CD14-positive monocyte (primary cell): ENCODE results near the gene MON1A. TPM values are rescaled to one million over a fixed set of nuclear protein-coding genes. Genes with fewer than 3 reads are reported as not detected.

Experiments
- DNase-seq, 3 donors: peaks; one replicate each; pipeline ENCODE4 v3.0.0-alpha.2; 2011 to 2022
- H2AFZ ChIP-seq: 2 replicates; pipeline ENCODE4 v1.6.0; 2012; ENCODE audit warnings: mild to moderate bottlenecking, low read depth, low read length, inconsistent platforms; ENCODE audit not compliant: insufficient read depth, poor library complexity, severe bottlenecking
- H3K27ac ChIP-seq, 2 donors: 1 replicate in 1 of 2; 2 replicates in 1 of 2; pipeline ENCODE4 v1.5.1; 2012 to 2013; ENCODE audit warnings: low read length in 2 of 2, control low read depth in 1 of 2, inconsistent platforms in 1 of 2, low read depth in 1 of 2, mild to moderate bottlenecking in 1 of 2
- H3K27me3 ChIP-seq, 2 donors: one replicate each; pipeline versions ENCODE4 v1.6.0 to v1.6.1; 2011 to 2013; ENCODE audit warnings: low read length in 2 of 2; ENCODE audit not compliant: control insufficient read depth in 2 of 2, insufficient read depth in 2 of 2
- H3K36me3 ChIP-seq, 2 donors: replicated peaks in 1 of 2; 1 replicate in 1 of 2; 2 replicates in 1 of 2; pipeline versions ENCODE4 v1.5.1 to v1.6.1; 2012 to 2013; ENCODE audit warnings: low read length in 2 of 2, control low read depth in 1 of 2, inconsistent platforms in 1 of 2, mild to moderate bottlenecking in 1 of 2; ENCODE audit not compliant: insufficient read depth in 2 of 2, control insufficient read depth in 1 of 2
- H3K4me1 ChIP-seq, 2 donors: 1 replicate in 1 of 2; 2 replicates in 1 of 2; pipeline versions ENCODE4 v1.5.1 to v1.6.1; 2012 to 2013; ENCODE audit warnings: low read length in 2 of 2, control low read depth in 1 of 2, inconsistent platforms in 1 of 2, mild to moderate bottlenecking in 1 of 2, moderate library complexity in 1 of 2; ENCODE audit not compliant: insufficient read depth in 2 of 2, control insufficient read depth in 1 of 2
- H3K4me2 ChIP-seq: replicated peaks from 2 replicates; pipeline ENCODE3; 2012; ENCODE audit warnings: low read length, moderate library complexity, mild to moderate bottlenecking; ENCODE audit not compliant: poor library complexity, severe bottlenecking; ENCODE audit errors: extremely low read depth
- H3K4me3 ChIP-seq, 3 experiments: fragments of 200-600 bp in 1 of 3; sonication (generic) in 1 of 3; replicated peaks in 1 of 3; 1 replicate in 2 of 3; 2 replicates in 1 of 3; pipeline ENCODE4 v1.5.1; 2011 to 2013; ENCODE audit warnings: low read length in 3 of 3, mild to moderate bottlenecking in 3 of 3, control low read depth in 2 of 3, low read depth in 2 of 3, inconsistent platforms in 1 of 3, moderate library complexity in 1 of 3
- H3K79me2 ChIP-seq: 2 replicates; pipeline ENCODE4 v1.6.0; 2012; ENCODE audit warnings: mild to moderate bottlenecking, control low read depth, inconsistent platforms, low read length, moderate library complexity; ENCODE audit not compliant: insufficient read depth
- H3K9ac ChIP-seq: 2 replicates; pipeline ENCODE4 v1.6.0; 2017; ENCODE audit warnings: low read length, mild to moderate bottlenecking; ENCODE audit not compliant: insufficient read depth, poor library complexity, severe bottlenecking
- H3K9me3 ChIP-seq, 2 donors: replicated peaks in 1 of 2; 1 replicate in 1 of 2; 2 replicates in 1 of 2; pipeline versions ENCODE4 v1.5.1 to v1.6.1; 2012 to 2013; ENCODE audit warnings: low read length in 2 of 2, control low read depth in 1 of 2; ENCODE audit not compliant: control insufficient read depth in 1 of 2, insufficient read depth in 1 of 2
- H4K20me1 ChIP-seq: 2 replicates; pipeline ENCODE4 v1.6.0; 2012; ENCODE audit warnings: mild to moderate bottlenecking, low read length, control low read depth, moderate library complexity; ENCODE audit not compliant: insufficient read depth
- H3K27ac Mint-ChIP-seq, 7 donors: one replicate each; pipeline ENCODE4 v1.8.0; 2020; ENCODE audit warnings: mild to moderate bottlenecking in 7 of 7, mixed read lengths in 7 of 7, moderate library complexity in 6 of 7, inconsistent platforms in 2 of 7
- H3K27me3 Mint-ChIP-seq, 3 donors: one replicate each; pipeline ENCODE4 v1.8.0; 2021 to 2022; ENCODE audit warnings: low read depth in 3 of 3, mild to moderate bottlenecking in 3 of 3, mixed read lengths in 3 of 3, moderate library complexity in 3 of 3, inconsistent platforms in 1 of 3
- H3K36me3 Mint-ChIP-seq, 2 donors: one replicate each; pipeline ENCODE4 v1.8.0; 2020; ENCODE audit warnings: mixed read lengths in 2 of 2, inconsistent platforms in 1 of 2, mild to moderate bottlenecking in 1 of 2
- H3K4me1 Mint-ChIP-seq: one replicate; pipeline ENCODE4 v1.8.0; 2020; ENCODE audit warnings: mild to moderate bottlenecking, mixed read lengths
- H3K4me3 Mint-ChIP-seq, 2 donors: one replicate each; pipeline ENCODE4 v1.8.0; 2020; ENCODE audit warnings: mild to moderate bottlenecking in 2 of 2, mixed read lengths in 2 of 2, moderate library complexity in 1 of 2
- H3K9me3 Mint-ChIP-seq, 7 donors: one replicate each; pipeline ENCODE4 v1.8.0; 2020 to 2022; ENCODE audit warnings: mixed read lengths in 7 of 7, mild to moderate bottlenecking in 6 of 7, moderate library complexity in 6 of 7, inconsistent platforms in 2 of 7
- WGBS: methylation state at CpG from one replicate; pipeline ENCODE4 v1.1.5; 2013; ENCODE audit warnings: missing lambda C conversion rate; ENCODE audit not compliant: insufficient coverage; 5-methylcytosine and 5-hydroxymethylcytosine counted together
- intact Hi-C, 2 donors: fragments of 100-400 bp; cut with micrococcal nuclease; formaldehyde crosslinking; loops; one replicate each; pipeline versions ENCODE4 v1.15.0 to v1.15.1; 2023
- polyA plus RNA-seq, 3 donors: library from polyadenylated mRNA; depleted of rRNA in 1 of 3; unstranded in 2 of 3; stranded (reverse) in 1 of 3; fragments of 300-500 nt in 2 of 3; fragments of >200 nt in 1 of 3; fragmentation: Illumina TruSeq in 2 of 3; gene quantifications; 1 replicate in 2 of 3; 2 replicates in 1 of 3; pipeline ENCODE4 v1.2.3, GENCODE V29; 2012 to 2021
- TF ChIP-seq, protein P1 (sequence below): fragments of 200-600 bp; IDR thresholded peaks from one replicate; pipeline ENCODE4 v1.8.0; 2022; ENCODE audit warnings: antibody characterized with exemption, mild to moderate bottlenecking

The MON1A gene
- polyA plus RNA-seq, 3 donors = 5.4 to 6.6 (median 6.1) TPM

DNA sequence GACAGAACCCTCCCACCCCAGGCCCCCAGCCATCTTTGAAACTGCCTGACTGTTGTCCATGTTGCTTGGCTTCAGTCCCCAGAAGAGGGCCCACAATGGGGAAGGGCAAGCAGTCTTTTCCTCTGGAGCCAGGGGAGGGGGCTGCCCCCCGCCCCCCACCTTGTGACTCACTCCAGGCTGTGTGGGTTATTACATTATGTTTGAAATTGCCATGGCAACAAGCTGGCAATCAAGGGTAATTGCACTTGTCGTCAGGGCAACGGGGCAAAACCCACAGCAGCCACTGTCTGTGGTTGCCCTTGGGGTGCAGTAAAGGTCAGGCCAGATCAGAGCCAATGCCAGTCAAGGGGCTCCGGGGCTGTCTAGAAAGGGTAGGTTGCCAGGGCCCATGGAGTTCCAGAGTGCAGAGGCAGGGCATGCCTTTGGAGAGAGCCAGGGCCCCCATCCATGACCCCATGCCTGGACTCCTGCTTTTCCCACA, 56.8 kb downstream of the MON1A start:
- H3K9me3 Mint-ChIP-seq = peaks cover 0 to 7% (median 3%) of the 10 kb centered on the region in 7 donors
- H3K36me3 ChIP-seq = no peaks in the 10 kb centered on the region
- no peak overlapping the region for H2AFZ ChIP-seq
- 27% methylated on average over 3 of the region's 4 CpGs for WGBS
- H3K4me3 ChIP-seq = no peak overlapping the region
- no peaks in the 10 kb centered on the region for H4K20me1 ChIP-seq
- no peak overlapping the region for H3K9ac ChIP-seq
- no peak overlapping the region for H3K4me3 Mint-ChIP-seq
- H3K4me1 ChIP-seq = peaks cover 9 to 16% of the 10 kb centered on the region in 2 donors
- H3K9me3 ChIP-seq = no peaks in the 10 kb centered on the region
- intact Hi-C loops = no loop called here
- peaks cover 22 to 36% (median 31%) of the 10 kb centered on the region in 3 donors for H3K27me3 Mint-ChIP-seq
- no peak overlapping the region for H3K4me2 ChIP-seq
- no peaks in the 10 kb centered on the region for H3K79me2 ChIP-seq
- peak in 2 of 3 donors; percentile 14 to 48 for DNase-seq
- H3K27me3 ChIP-seq = peaks cover 14 to 34% of the 10 kb centered on the region in 2 donors
- peak overlapping the region in 1 of 7 donors; percentile 68 for H3K27ac Mint-ChIP-seq
- H3K4me1 Mint-ChIP-seq = peaks cover 19% of the 10 kb centered on the region
- no peak overlapping the region for H3K27ac ChIP-seq
- no peaks in the 10 kb centered on the region for H3K36me3 Mint-ChIP-seq
- TF ChIP-seq, protein P1, sequence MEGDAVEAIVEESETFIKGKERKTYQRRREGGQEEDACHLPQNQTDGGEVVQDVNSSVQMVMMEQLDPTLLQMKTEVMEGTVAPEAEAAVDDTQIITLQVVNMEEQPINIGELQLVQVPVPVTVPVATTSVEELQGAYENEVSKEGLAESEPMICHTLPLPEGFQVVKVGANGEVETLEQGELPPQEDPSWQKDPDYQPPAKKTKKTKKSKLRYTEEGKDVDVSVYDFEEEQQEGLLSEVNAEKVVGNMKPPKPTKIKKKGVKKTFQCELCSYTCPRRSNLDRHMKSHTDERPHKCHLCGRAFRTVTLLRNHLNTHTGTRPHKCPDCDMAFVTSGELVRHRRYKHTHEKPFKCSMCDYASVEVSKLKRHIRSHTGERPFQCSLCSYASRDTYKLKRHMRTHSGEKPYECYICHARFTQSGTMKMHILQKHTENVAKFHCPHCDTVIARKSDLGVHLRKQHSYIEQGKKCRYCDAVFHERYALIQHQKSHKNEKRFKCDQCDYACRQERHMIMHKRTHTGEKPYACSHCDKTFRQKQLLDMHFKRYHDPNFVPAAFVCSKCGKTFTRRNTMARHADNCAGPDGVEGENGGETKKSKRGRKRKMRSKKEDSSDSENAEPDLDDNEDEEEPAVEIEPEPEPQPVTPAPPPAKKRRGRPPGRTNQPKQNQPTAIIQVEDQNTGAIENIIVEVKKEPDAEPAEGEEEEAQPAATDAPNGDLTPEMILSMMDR = no peak

DNA sequence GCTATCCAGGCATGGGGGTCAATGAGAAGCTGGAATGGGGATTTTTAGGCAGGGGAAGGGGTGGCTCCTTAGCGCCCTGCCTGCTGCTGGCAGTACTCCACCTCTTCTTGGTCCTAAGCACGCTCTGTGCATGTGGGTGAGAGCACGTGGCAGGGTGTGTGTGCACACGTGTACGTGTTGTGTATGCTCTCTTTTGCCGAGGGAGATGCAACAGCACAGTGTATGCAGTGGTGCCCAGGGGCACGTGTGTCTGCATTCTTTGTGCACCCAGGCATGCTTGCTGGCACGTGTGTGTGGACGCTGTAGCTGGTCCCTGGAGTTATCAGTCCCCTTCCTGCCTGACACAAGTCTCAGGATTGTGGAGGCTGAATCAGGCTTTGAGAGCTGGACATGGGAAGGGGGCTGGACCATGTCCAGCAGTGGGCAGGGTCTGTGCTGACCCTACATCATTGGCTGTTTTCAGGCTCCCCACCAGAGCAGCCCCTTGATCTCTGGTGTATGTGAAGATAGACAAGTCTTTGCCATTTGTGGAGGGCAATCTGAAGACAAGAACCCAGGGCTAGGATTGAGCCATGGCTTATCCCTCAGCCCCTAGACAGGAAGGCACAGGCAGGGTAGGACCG, 58.0 kb downstream of the MON1A start:
- H3K27me3 ChIP-seq = peaks cover 14 to 45% of the 10 kb centered on the region in 2 donors

More for the DNA sequence above, 58.0 kb downstream of the MON1A start:
- no peak overlapping the region for H3K4me2 ChIP-seq
- H3K9ac ChIP-seq = no peak overlapping the region
- Mint-ChIP-seq H3K4me1 (peaks cover 19% of the 10 kb centered on the region), H3K36me3 (no peaks in the 10 kb centered on the region), H3K27me3 (peaks cover 26 to 48% (median 38%) of the 10 kb centered on the region in 3 donors), H3K27ac (no peak overlapping the region), H3K4me3 (no peak overlapping the region), H3K9me3 (peaks cover 0 to 7% (median 3%) of the 10 kb centered on the region in 7 donors)
- H3K9me3 ChIP-seq = no peaks in the 10 kb centered on the region
- peaks cover 9 to 16% of the 10 kb centered on the region in 2 donors for H3K4me1 ChIP-seq
- no peak overlapping the region for H3K4me3 ChIP-seq
- DNase-seq = no peak
- H3K36me3 ChIP-seq = no peaks in the 10 kb centered on the region
- no peaks in the 10 kb centered on the region for H4K20me1 ChIP-seq
- intact Hi-C loops = no loop called here
- no peak overlapping the region for H3K27ac ChIP-seq
- no peaks in the 10 kb centered on the region for H3K79me2 ChIP-seq
- 94% methylated on average over 10 of the region's 10 CpGs for WGBS
- H2AFZ ChIP-seq = no peak overlapping the region
- TF ChIP-seq, protein P1 = no peak
